ENCODE data around the gene IFRD2. TPM values are rescaled to one million over a fixed set of nuclear protein-coding genes. Genes with fewer than 3 reads are reported as not detected.

IFRD2 gene
- polyA plus RNA-seq, 1 of the 3 experiments (the other 2 are of a cell fraction), result 73.2 TPM

- ChIA-PET CTCF (interaction anchor here (0.9 to 61.6 kb wide), 9 partner anchors 8 to 130 kb away, joined by 3 to 1375 read pairs (median 7); partner anchors contain the start of genes GNAI2 and GNAT1), POLR2A (interaction anchor here (1.1 kb wide), 1 partner anchor 10 kb away, joined by 4 read pairs; no protein-coding TSS in a partner anchor)
- 100% methylated on average over 4 of the region's 4 CpGs for WGBS (ENCODE audit: low lambda C conversion rate)
- no peaks in the 10 kb centered on the region for H3K9me3 ChIP-seq
- no peak for DNase-seq
- no peak overlapping the region for H3K4me3 ChIP-seq (ENCODE audit: low read depth in 2 of 2, low read length in 1 of 2)
- peaks cover 90% of the 10 kb centered on the region for H4K20me1 ChIP-seq (ENCODE audit: insufficient read depth)
- H3K4me1 ChIP-seq (ENCODE audit: control insufficient read depth in 1 of 2, insufficient read depth in 2 of 2, low read depth in 1 of 2, low read length in 1 of 2), result peaks cover 23 to 37% of the 10 kb centered on the region in 2 experiments; a peak in 3 of 4 replicates
- no peaks in the 10 kb centered on the region for H3K27me3 ChIP-seq (ENCODE audit: insufficient read depth)
- no peak overlapping the region for H3K9ac ChIP-seq
- H3K9me2 ChIP-seq, result no peaks in the 10 kb centered on the region
- H3K36me3 ChIP-seq (replicated peaks in 1 of 2; ENCODE audit: control insufficient read depth in 1 of 2, insufficient read depth in 2 of 2, low read length in 1 of 2), result peaks cover 9 to 34% of the 10 kb centered on the region in 2 experiments
- H3K27ac ChIP-seq (ENCODE audit: low read depth in 2 of 2, low read length in 1 of 2), result no peak overlapping the region
- TF ChIP-seq MEF2A (IDR thresholded peaks at IDR 0.05; ENCODE audit: borderline replicate concordance, low read depth), result no peak
- H3F3A ChIP-seq (replicated peaks; ENCODE audit: insufficient read depth), result peaks cover 20% of the 10 kb centered on the region
- H3K79me2 ChIP-seq (ENCODE audit: insufficient read depth), result peaks cover 94% of the 10 kb centered on the region
- H2AFZ ChIP-seq (ENCODE audit: low read depth), result no peak overlapping the region
- H3K4me2 ChIP-seq, result no peak overlapping the region
These were observed 41.7 kb downstream of the IFRD2 start for GRCh38 chr3:50250514-50250913.

DNA sequence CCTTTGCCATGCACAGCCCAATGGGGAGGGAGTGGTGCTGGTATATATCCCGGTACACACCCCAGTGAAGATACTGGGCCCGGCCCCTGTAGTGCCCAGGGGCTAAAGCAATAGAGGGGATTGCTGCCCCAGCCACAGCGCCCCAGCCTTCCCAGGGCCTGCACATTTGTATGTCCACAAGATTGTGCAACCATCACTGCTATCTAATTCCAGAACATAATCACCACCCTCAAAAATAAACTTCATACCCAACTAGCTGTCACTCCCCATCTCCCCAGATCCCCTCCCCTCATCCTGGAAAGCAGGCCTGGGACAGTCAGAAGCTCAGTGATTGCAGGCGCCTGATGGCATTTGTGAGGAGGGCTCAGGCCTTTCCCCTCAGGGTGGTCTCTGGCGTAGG is 42.8 kb downstream of the IFRD2 start:
- TF ChIP-seq, protein P1, sequence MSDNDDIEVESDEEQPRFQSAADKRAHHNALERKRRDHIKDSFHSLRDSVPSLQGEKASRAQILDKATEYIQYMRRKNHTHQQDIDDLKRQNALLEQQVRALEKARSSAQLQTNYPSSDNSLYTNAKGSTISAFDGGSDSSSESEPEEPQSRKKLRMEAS (IDR thresholded peaks at IDR 0.05; ENCODE audit: low read depth), result no peak
- TF ChIP-seq TAF1 (IDR thresholded peaks at IDR 0.05; ENCODE audit: borderline replicate concordance, low read depth, low read length) (no peak), RCOR1 (IDR thresholded peaks at IDR 0.05; ENCODE audit: low read length) (no peak), IRF3 (IDR thresholded peaks at IDR 0.05; ENCODE audit: low read depth, low read length) (no peak), CTCF (IDR thresholded peaks at IDR 0.05) (no peak), NFIC (IDR thresholded peaks at IDR 0.05; ENCODE audit: borderline replicate concordance) (no peak), SMC3 (IDR thresholded peaks at IDR 0.05; ENCODE audit: low read depth, low read length) (no peak), SIN3A (IDR thresholded peaks at IDR 0.05; ENCODE audit: borderline replicate concordance, low read depth, low read length) (no peak), POLR2AphosphoS5 (IDR thresholded peaks at IDR 0.05; ENCODE audit: low read depth, low read length) (no peak), EZH2phosphoT487 (IDR thresholded peaks at IDR 0.05; ENCODE audit: borderline replicate concordance, low read depth) (no peak), GATA2 (CRISPR knock-in tag; IDR thresholded peaks at IDR 0.05) (no peak), RFX5 (IDR thresholded peaks at IDR 0.05; ENCODE audit: low read length) (no peak), ELF1 (IDR thresholded peaks at IDR 0.05) (no peak), FOSL2 (IDR thresholded peaks at IDR 0.05; ENCODE audit: borderline replicate concordance, low read depth) (no peak), CHD2 (IDR thresholded peaks at IDR 0.05; ENCODE audit: low read length, partially characterized antibody) (no peak), YY1 (IDR thresholded peaks at IDR 0.05; ENCODE audit: low read depth) (no peak), NRF1 (IDR thresholded peaks at IDR 0.05; ENCODE audit: low read depth, low read length) (no peak), MEF2A (IDR thresholded peaks at IDR 0.05; ENCODE audit: borderline replicate concordance, low read depth) (no peak)
- TF ChIP-seq, protein P2, sequence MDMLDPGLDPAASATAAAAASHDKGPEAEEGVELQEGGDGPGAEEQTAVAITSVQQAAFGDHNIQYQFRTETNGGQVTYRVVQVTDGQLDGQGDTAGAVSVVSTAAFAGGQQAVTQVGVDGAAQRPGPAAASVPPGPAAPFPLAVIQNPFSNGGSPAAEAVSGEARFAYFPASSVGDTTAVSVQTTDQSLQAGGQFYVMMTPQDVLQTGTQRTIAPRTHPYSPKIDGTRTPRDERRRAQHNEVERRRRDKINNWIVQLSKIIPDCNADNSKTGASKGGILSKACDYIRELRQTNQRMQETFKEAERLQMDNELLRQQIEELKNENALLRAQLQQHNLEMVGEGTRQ (IDR thresholded peaks at IDR 0.05; ENCODE audit: borderline replicate concordance, low read depth, low read length), result no peak
- TF ChIP-seq, protein P3, sequence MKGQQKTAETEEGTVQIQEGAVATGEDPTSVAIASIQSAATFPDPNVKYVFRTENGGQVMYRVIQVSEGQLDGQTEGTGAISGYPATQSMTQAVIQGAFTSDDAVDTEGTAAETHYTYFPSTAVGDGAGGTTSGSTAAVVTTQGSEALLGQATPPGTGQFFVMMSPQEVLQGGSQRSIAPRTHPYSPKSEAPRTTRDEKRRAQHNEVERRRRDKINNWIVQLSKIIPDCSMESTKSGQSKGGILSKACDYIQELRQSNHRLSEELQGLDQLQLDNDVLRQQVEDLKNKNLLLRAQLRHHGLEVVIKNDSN (IDR thresholded peaks at IDR 0.05; ENCODE audit: borderline replicate concordance, low read depth), result no peak
- WGBS (ENCODE audit: low lambda C conversion rate), result 96% methylated on average over 3 of the region's 5 CpGs
- Histone ChIP-seq H3K79me2 (ENCODE audit: insufficient read depth) (peaks cover 98% of the 10 kb centered on the region), H4K20me1 (ENCODE audit: insufficient read depth) (peaks cover 91% of the 10 kb centered on the region), H3F3A (replicated peaks; ENCODE audit: insufficient read depth) (peaks cover 27% of the 10 kb centered on the region), H3K27ac (ENCODE audit: low read depth in 2 of 2, low read length in 1 of 2) (no peak overlapping the region), H3K36me3 (replicated peaks in 1 of 2; ENCODE audit: control insufficient read depth in 1 of 2, insufficient read depth in 2 of 2, low read length in 1 of 2) (peaks cover 5 to 26% of the 10 kb centered on the region in 2 experiments), H3K9me3 (no peaks in the 10 kb centered on the region), H3K9ac (no peak overlapping the region), H3K4me3 (ENCODE audit: low read depth in 2 of 2, low read length in 1 of 2) (no peak overlapping the region), H3K4me2 (no peak overlapping the region), H3K27me3 (ENCODE audit: insufficient read depth) (no peaks in the 10 kb centered on the region), H3K4me1 (ENCODE audit: control insufficient read depth in 1 of 2, insufficient read depth in 2 of 2, low read depth in 1 of 2, low read length in 1 of 2) (peaks cover 27 to 42% of the 10 kb centered on the region in 2 experiments; a peak in 3 of 4 replicates), H3K9me2 (no peaks in the 10 kb centered on the region), H2AFZ (ENCODE audit: low read depth) (no peak overlapping the region)
- no peak for DNase-seq
- ChIA-PET POLR2A (interaction anchor here (1.1 kb wide), 1 partner anchor 11 kb away, joined by 4 read pairs; no protein-coding TSS in a partner anchor), CTCF (interaction anchor here (1.0 to 61.6 kb wide), 7 partner anchors 9 to 129 kb away, joined by 3 to 1375 read pairs (median 6); partner anchors contain the start of genes GNAI2 and GNAT1)

Data from SK-N-SH (cell line).